BJ (cell line): ENCODE results near the gene NOP53. TPM values are rescaled to one million over a fixed set of nuclear protein-coding genes. Genes with fewer than 3 reads are reported as not detected.
"Not testable (repeated sequence)": the region's sequence is repeated elsewhere in the genome, so short reads cannot be mapped to it uniquely, and the experiment has no call there.

Source experiments
- CTCF ChIA-PET: fragments of 350-600 bp; formaldehyde crosslinking; extraction: SDS; loops from one replicate; lab custom pipeline; 2021; ENCODE audit warnings: antibody characterized with exemption, inconsistent platforms; lab: Yijun Ruan, JAX
- POLR2A ChIA-PET: fragments of 300-600 bp; sonication (Branson Sonifier 250); formaldehyde crosslinking; extraction: SDS; loops from one replicate; lab custom pipeline; 2021; ENCODE audit warnings: antibody characterized with exemption; lab: Charles Lee
- DNase-seq: peaks from one replicate; pipeline ENCODE4 v3.0.0-alpha.2; 2011; ENCODE audit warnings: low read depth
- H3K27me3 ChIP-seq: 2 replicates; pipeline ENCODE4 v1.6.0; 2011; ENCODE audit warnings: low read length; ENCODE audit not compliant: control insufficient read depth, insufficient read depth
- H3K36me3 ChIP-seq: 2 replicates; pipeline ENCODE4 v1.5.1; 2011; ENCODE audit warnings: low read length; ENCODE audit not compliant: control insufficient read depth, insufficient read depth
- H3K4me3 ChIP-seq: 2 replicates; pipeline ENCODE4 v1.5.1; 2011; ENCODE audit warnings: low read depth, mild to moderate bottlenecking, control low read depth, low read length
- CTCF ChIP-seq: IDR thresholded peaks from 2 replicates; pipeline ENCODE4 v1.5.1; 2011; ENCODE audit warnings: low read depth, mild to moderate bottlenecking, control low read depth, inconsistent platforms, low read length, moderate library complexity; ENCODE audit not compliant: insufficient read depth
- polyA plus RNA-seq: library from polyadenylated mRNA; depleted of rRNA; stranded (reverse); fragments of >200 nt; gene quantifications from 2 replicates; pipeline ENCODE4 v1.2.3, GENCODE V29; 2011

NOP53 gene
- polyA plus RNA-seq, 1 experiment = 135 TPM

- no peak overlapping the region for H3K4me3 ChIP-seq
- DNase-seq = peak; percentile 40
- H3K27me3 ChIP-seq = no peaks in the 10 kb centered on the region
- H3K36me3 ChIP-seq = peaks cover 35% of the 10 kb centered on the region
- no peak for TF ChIP-seq CTCF
- POLR2A ChIA-PET = interaction anchor here (0.6 kb wide), 1 partner anchor 298 kb away, joined by 3 read pairs; no protein-coding TSS in a partner anchor
- CTCF ChIA-PET = interaction anchor here (0.7 to 0.8 kb wide), 3 partner anchors 11 to 17 kb away, joined by 3 read pairs; partner anchors contain the start of gene EHD2
These were observed 18.9 kb upstream of the NOP53 start for GRCh38 chr19:47726467-47726866.

DNA sequence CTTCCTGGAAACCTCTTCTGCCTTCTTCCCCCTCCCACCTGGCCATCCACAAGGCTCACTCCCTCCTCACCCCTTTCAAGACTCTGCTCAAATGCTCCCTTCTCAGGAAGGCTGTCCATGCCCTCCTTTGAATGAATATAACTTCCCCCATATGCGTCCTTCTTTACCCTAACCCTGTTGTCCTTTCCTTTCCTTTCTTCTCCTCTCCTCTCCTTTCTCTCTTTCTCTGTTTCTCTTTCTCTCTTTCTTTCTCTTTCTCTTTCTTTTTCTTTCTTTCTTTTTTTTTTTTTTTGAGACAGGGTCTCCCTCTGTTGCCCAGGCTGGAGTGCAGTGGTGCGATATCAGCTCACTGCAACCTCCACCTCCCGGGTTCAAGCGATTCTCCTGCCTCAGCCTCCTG lies 17.1 kb upstream of the NOP53 start:
- POLR2A ChIA-PET, H3K27me3 ChIP-seq, H3K4me3 ChIP-seq, DNase-seq: not testable (repeated sequence)
- CTCF ChIA-PET = interaction anchor here (0.7 to 1.9 kb wide), 4 partner anchors 9 to 16 kb away, joined by 3 to 8 read pairs (median 5); no protein-coding TSS in a partner anchor
- peaks cover 33% of the 10 kb centered on the region for H3K36me3 ChIP-seq

GRCh38 chr19:47729468-47729798 lies 15.9 kb upstream of the NOP53 start:
- ChIA-PET CTCF (interaction anchor here (0.7 to 1.9 kb wide), 5 partner anchors 11 to 21 kb away, joined by 3 to 8 read pairs (median 5); no protein-coding TSS in a partner anchor), POLR2A (interaction anchor here (0.6 kb wide), 1 partner anchor 473 kb away, joined by 3 read pairs; the partner anchor contains the start of gene CCDC9)
- TF ChIP-seq CTCF = no peak
- H3K4me3 ChIP-seq = no peak overlapping the region
- DNase-seq = peak; percentile 69
- H3K27me3 ChIP-seq = no peaks in the 10 kb centered on the region
- peaks cover 33% of the 10 kb centered on the region for H3K36me3 ChIP-seq

DNA sequence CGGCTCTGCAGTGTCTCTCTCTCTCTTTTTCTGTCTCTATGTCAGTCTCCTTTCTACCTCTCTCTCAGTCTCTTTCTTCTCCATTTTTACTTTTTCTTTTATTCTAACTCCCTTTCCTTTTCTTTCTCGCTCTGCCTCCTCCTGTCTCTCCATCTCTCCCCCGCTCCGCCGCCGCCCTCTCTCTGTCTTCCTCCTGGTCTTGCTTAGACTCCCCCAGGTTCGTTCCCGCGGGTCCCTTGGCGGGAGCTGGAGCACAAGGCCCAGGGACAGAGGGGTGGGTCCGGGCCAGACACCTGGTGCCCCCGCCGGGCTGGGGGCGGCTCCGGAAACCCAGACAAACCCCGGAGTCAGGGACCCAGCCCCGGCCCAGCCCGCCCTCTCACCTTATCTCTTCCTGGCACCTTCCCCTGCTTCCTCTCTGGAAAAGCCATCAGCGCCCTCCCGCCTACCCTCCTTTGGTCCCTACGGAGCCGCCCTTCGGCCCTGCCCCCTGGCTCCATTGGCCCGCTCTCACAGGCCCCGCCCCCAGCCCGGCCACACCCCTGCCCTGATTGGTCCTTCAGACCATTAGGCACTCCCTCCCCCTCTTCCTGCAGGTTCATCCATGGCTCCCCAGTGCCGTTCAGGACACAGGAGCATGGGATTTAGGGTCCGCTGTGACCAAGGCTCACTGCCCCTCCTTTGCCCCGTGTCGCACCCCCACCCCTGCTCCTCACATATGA lies 15.4 kb upstream of the NOP53 start:
- ChIA-PET CTCF (interaction anchor here (0.7 to 1.9 kb wide), 4 partner anchors 11 to 22 kb away, joined by 3 to 8 read pairs (median 4); no protein-coding TSS in a partner anchor), POLR2A (interaction anchor here (0.6 kb wide), 1 partner anchor 473 kb away, joined by 3 read pairs; the partner anchor contains the start of gene CCDC9)
- no peak for TF ChIP-seq CTCF
- no peak overlapping the region for H3K4me3 ChIP-seq
- DNase-seq = no peak
- H3K27me3 ChIP-seq = no peaks in the 10 kb centered on the region
- peaks cover 32% of the 10 kb centered on the region for H3K36me3 ChIP-seq

GRCh38 chr19:47730521-47730889 lies 14.8 kb upstream of the NOP53 start:
- ChIA-PET CTCF (no interaction called here), POLR2A (no interaction called here)
- TF ChIP-seq CTCF = no peak
- no peak for DNase-seq
- Histone ChIP-seq H3K4me3 (no peak overlapping the region), H3K27me3 (no peaks in the 10 kb centered on the region), H3K36me3 (peaks cover 35% of the 10 kb centered on the region)
